Liver (tissue), 3 donors: ENCODE data around the gene SDK2.

Experiments used
- RAD21 ChIP-seq, 2 donors: IDR thresholded peaks; 2 replicates each; pipeline ENCODE4 v1.6.1; 2016; ENCODE audit warnings: antibody characterized with exemption in 2 of 2, mild to moderate bottlenecking in 2 of 2
- SP1 ChIP-seq: IDR thresholded peaks from 2 replicates; pipeline ENCODE4 v1.6.1; 2018; ENCODE audit warnings: antibody characterized with exemption, mild to moderate bottlenecking
- TAF1 ChIP-seq: conservative IDR thresholded peaks from 2 replicates; pipeline ENCODE4 v1.6.1; 2016; ENCODE audit warnings: antibody characterized with exemption, mild to moderate bottlenecking
- YY1 ChIP-seq: IDR thresholded peaks from 2 replicates; pipeline ENCODE4 v1.6.1; 2016; ENCODE audit warnings: antibody characterized with exemption, mild to moderate bottlenecking
- TF ChIP-seq, protein P1 (sequence below): fragments of 150-350 bp; IDR thresholded peaks from 2 replicates; pipeline ENCODE4 v1.5.1; 2017; ENCODE audit warnings: improper control_type of control experiment, low read depth, low read length; ENCODE audit not compliant: missing input control
- TF ChIP-seq, protein P2 (sequence below): IDR thresholded peaks from 2 replicates; pipeline ENCODE4 v1.6.1; 2016; ENCODE audit warnings: antibody characterized with exemption
- donor health status: healthy.
- donor health status: healthy.

GRCh38 chr17:73436954-73437353, 207.3 kb downstream of the SDK2 start:
- no peak for TF ChIP-seq SP1
- TF ChIP-seq, protein P1, sequence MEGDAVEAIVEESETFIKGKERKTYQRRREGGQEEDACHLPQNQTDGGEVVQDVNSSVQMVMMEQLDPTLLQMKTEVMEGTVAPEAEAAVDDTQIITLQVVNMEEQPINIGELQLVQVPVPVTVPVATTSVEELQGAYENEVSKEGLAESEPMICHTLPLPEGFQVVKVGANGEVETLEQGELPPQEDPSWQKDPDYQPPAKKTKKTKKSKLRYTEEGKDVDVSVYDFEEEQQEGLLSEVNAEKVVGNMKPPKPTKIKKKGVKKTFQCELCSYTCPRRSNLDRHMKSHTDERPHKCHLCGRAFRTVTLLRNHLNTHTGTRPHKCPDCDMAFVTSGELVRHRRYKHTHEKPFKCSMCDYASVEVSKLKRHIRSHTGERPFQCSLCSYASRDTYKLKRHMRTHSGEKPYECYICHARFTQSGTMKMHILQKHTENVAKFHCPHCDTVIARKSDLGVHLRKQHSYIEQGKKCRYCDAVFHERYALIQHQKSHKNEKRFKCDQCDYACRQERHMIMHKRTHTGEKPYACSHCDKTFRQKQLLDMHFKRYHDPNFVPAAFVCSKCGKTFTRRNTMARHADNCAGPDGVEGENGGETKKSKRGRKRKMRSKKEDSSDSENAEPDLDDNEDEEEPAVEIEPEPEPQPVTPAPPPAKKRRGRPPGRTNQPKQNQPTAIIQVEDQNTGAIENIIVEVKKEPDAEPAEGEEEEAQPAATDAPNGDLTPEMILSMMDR = no peak
- no peak for TF ChIP-seq TAF1
- TF ChIP-seq, protein P2, sequence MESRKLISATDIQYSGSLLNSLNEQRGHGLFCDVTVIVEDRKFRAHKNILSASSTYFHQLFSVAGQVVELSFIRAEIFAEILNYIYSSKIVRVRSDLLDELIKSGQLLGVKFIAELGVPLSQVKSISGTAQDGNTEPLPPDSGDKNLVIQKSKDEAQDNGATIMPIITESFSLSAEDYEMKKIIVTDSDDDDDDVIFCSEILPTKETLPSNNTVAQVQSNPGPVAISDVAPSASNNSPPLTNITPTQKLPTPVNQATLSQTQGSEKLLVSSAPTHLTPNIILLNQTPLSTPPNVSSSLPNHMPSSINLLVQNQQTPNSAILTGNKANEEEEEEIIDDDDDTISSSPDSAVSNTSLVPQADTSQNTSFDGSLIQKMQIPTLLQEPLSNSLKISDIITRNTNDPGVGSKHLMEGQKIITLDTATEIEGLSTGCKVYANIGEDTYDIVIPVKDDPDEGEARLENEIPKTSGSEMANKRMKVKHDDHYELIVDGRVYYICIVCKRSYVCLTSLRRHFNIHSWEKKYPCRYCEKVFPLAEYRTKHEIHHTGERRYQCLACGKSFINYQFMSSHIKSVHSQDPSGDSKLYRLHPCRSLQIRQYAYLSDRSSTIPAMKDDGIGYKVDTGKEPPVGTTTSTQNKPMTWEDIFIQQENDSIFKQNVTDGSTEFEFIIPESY = no peak
- no peak for TF ChIP-seq YY1
- TF ChIP-seq RAD21 (IDR thresholded peaks at IDR 0.05) = no peak
